ENCODE results near the gene SNX3.
"Not testable (repeated sequence)": the region's sequence is repeated elsewhere in the genome, so short reads cannot be mapped to it uniquely, and the experiment has no call there.

Gene SNX3

DNA sequence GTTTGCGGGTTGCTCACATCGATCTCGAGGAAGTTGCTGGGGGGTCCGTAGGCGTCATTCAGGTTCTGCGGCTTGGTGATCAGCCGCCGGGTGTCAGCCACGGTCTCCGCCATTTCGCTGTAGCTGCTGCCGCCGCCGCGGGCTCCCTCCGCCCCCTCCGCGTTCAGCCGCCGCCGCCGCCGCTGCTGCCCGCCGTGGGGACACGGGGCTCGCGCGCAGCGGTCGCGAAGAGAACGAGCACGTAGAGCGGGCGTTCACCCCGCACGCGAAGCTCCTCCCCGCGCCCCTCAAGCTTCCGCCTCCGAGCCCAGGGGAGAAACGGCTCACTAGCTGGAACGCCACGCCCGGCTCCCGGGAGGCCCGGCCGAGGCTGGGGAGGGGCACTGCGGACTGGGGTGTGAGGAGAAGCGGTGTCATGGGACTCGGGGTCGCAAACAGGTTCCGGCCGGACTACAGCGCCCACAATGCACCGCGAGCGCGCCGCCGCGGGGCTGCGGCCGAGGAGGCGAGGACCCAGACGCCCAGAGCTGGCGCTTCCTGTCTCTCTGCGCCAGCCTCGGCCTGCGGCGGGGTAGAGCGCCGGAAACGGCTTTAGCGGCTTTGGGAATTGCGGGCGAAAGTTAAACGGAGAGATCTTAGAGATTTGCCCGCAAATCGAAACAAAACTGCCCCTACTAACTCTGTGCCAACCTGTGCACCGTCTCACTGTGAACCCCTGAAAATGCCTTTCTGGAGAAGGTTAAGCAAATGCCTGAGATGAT is at the start of gene SNX3:
SNX3 (minus strand) TSS at position 232 of the 761 bp plus-strand sequence; CDS start at position 113, 119 bp downstream.
- DNase-seq = peak; percentile 92

- no peak for DNase-seq
Observed at GRCh38 chr6:108309844-108310243, 49.0 kb upstream of the SNX3 start.

DNA sequence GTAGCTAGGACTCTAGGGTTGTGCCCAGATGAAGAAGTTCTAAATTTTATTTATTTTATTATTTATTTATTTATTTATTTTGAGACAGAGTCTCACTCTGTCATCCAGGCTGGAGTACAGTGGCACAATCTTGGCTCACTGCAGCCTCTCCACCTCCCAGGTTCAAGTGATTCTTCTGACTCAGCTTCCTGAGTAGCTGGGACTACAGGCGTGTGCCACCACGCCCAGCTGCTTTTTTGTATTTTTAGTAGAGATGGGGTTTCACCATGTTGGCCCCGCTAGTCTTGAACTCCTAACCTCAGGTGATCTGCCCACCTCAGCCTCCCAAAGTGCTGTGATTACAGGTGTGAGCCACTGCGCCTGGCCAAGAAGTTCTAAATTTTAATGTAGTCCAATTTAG is 47.8 kb upstream of the SNX3 start:
- DNase-seq = not testable (repeated sequence)

GRCh38 chr6:108304646-108305045 is 43.8 kb upstream of the SNX3 start:
- DNase-seq = no peak

- DNase-seq = no peak
Observed at GRCh38 chr6:108302386-108302785, 41.5 kb upstream of the SNX3 start.

DNA sequence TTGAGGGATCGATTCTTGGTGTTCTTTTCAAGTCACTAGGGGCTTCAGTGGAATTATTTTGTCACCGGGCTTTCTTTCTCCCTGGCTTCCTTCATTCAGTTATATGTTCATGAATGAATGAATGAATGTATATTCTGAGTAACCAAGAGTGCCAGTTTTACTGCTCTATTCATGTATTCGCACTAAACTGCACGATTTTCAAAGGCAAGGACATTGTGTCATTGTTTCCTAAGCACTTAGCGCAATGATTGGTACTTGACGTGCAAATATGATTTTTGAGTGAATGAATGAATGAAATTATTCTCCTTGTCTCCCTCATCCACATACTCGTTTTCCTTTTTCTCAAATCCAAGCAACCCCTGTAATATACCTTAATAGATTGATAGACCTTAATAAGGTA is 34.8 kb upstream of the SNX3 start:
- no peak for DNase-seq

- DNase-seq = peak; percentile 92
Observed at GRCh38 chr6:108294727-108295625, 34.1 kb upstream of the SNX3 start, which contains the start of gene AFG1L. Gene AFG1L, plus strand, starts transcription at chr6:108295054. Its CDS starts 26 bp downstream, at chr6:108295080.

DNA sequence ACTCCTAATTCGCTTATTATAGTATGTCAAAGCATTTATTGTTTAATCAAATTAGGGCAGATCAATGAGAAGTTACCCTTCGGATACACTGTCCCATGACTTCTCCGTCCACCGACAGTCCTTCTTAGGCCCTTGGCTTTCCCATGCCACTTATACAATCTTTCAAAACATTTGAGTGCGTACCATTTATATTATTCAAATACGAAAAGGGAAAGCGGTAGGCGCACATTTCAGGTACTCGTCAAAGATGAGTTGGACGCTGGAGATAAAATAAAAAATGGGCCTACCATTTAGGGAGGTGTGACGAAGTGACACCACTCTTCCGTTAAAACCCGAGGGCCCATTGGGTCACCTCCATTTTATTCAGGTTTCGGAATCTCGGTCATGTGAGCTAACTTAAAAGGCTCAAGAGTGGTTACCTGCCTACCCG is 33.5 kb upstream of the SNX3 start:
- no peak for DNase-seq

DNA sequence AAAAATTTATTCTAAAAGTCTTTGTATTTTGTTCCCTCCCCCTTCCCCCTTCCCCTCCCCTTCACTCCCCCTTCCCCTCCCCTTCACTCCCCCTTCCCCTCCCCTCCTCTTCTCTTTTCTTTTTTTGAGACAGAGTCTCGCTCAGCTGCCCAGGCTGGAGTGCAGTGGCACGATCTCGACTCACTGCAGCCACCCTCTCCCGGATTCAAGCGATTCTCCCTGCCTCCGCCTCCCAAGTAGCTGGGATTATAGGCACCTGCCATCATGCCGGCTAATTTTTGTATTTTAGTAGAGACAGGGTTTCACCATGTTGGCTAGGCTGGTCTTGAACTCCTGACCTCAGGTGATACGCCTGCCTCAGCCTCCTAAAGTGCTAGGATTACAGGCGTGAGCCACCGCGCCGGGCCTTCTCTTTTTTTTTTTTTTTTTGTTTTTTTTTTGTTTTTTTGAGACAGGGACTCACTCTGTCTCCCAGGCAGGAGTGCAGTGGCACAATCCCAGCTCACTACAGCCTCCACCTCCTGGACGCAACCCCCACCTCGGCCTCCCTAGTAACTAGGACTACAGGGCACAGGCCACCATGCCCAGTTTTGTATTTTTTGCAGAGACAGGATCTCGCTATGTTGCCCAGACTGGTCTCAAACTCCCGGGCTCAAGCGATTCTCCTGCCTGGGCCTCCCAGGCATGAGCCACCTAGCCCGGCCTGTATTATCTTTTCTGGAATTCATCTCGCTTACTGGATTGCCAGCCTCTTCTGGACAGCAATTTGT is 32.9 kb upstream of the SNX3 start:
- no peak for DNase-seq

DNA sequence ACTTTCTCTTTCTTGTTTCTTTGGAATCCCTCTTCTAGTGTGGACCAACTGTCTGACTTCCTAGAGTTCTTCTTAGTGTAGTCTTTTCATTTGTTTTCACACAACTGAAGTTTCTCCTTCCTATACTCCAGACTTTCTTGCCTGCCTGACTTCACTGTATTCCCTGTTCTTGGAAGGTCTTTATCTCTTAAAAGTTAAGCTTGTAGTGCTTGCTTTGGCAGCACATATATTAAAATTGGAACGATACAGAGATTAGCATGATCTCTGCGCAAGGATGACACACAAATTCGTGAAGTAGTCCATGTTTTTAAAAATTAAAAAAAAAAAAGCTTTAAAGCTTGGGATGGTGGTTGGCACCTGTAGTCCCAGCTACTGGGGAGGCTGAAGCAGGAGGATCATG is 31.7 kb upstream of the SNX3 start:
- DNase-seq = not testable (repeated sequence)

GRCh38 chr6:108291091-108291490 is 30.3 kb upstream of the SNX3 start:
- no peak for DNase-seq

GRCh38 chr6:108288742-108289141 is 27.9 kb upstream of the SNX3 start:
- no peak for DNase-seq

GRCh38 chr6:108287373-108287772 is 26.5 kb upstream of the SNX3 start:
- DNase-seq = no peak

DNA sequence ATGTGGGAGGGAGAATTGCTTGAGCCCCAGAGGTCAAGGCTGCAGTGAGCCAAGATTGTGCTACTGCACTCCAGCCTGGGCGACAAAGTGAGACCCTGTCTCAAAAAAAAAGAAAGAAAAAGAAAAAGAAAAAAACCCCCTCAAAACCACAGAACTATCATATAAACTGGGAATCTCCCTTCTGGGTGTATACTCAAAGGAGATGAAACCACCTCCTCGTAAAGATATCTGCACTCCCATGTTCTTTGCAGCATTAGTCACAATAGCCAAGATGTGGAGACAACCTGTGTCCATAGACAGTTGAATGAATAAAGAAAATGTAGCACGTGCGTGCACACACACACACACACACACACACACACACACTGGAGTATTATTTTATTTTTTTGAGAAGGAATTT is 25.5 kb upstream of the SNX3 start:
- no peak for DNase-seq

DNA sequence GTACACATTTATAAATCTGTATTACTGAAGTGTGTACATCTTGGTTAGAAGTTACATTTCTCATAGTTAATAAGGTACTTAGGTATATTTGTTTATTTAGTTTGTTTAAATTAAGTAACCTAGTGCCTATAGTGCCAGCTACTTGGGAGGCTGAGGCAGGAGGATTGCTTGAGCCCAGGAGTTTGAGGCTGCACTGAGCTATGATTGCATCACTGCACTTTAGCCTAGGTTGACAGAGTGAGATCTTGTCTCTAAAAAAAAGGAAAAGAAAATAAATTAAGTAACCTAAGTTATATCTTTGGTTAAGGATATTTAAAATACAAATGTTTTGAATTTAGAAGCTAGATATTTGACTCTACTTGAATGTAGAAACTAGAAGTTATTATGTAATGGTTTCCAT is 24.5 kb upstream of the SNX3 start:
- DNase-seq = no peak

DNA sequence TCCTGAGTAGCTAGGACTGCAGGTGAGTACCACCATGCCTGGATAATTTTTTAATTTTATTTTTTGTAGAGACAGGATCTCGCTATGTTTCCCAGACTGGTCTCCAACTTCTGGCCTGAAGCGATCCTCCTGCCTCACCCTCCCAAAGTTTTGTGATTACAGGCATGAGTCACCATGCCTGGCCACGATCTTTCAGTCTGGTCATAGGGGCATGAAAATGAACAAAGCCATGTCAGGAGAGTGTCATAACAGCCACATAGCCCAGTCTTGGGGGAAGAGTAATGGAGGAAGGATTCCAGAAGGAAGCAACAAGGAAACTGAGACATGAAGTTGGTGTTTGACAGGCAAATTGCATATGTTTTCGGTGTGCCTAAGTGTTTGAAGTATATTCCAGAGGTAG is 17.0 kb upstream of the SNX3 start:
- no peak for DNase-seq

GRCh38 chr6:108277295-108277694 is 16.5 kb upstream of the SNX3 start:
- no peak for DNase-seq

- no peak for DNase-seq
Observed at GRCh38 chr6:108275976-108276375, 15.1 kb upstream of the SNX3 start.

GRCh38 chr6:108274546-108274945 is 13.7 kb upstream of the SNX3 start:
- no peak for DNase-seq

DNA sequence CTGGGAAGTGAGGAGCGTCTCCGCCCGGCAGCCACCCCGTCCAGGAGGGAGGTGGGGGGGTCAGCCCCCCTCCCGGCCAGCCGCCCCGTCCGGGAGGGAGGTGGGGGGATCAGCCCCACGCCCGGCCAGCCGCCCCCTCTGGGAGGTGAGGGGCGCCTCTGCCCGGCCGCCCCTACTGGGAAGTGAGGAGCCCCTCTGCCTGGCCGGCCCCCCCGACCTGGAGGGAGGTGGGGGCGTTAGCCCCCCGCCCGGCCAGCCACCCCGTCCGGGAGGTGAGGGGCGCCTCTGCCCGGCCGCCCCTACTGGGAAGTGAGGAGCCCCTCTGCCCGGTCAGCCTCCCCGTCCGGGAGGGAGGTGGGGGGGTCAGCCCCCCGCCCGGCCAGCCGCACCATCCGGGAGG is 9.1 kb upstream of the SNX3 start:
- not testable (repeated sequence) for DNase-seq

- DNase-seq = no peak
Observed at GRCh38 chr6:108268845-108269244, 8.0 kb upstream of the SNX3 start.

DNA sequence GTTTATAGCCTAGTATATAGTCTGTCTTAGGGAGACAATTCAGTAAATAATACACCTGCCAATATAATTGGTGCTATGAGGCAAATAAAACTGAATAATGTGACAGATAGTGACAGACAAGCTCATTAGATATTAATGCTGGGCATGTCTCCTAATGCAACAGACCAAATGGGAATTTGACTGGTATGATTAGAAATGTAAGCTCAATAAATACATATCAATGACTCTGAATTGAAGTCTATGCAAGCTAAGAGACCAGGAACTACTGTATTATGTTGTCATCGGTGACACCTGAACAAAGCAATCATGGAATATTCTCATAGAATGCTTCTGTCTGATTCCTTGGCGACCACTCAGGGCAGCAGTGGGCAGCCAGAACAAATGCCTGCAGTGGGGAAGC is 2.5 kb upstream of the SNX3 start:
- no peak for DNase-seq

Data from stimulated activated CD8-positive, alpha-beta memory T cell treated with anti-CD3 and anti-CD28 coated beads, Interleukin-4, amount 100 ng/mL, for 48 hours (primary cell).